H1 (cell line): ENCODE measurements around the gene CTTNBP2. TPM values are rescaled to one million over a fixed set of nuclear protein-coding genes. Genes with fewer than 3 reads are reported as not detected.

Experiments
- CTCF ChIA-PET: fragments of 300-600 bp; sonication (Branson Sonifier 250); formaldehyde crosslinking; loops from one replicate; lab custom pipeline; 2021; ENCODE audit not compliant: partially characterized antibody; lab: Charles Lee
- POLR2A ChIA-PET: fragments of 300-600 bp; sonication (Branson Sonifier 250); formaldehyde crosslinking; loops from one replicate; lab custom pipeline; 2021; ENCODE audit warnings: inconsistent platforms; ENCODE audit not compliant: partially characterized antibody; lab: Charles Lee
- DNase-seq, 2 experiments: peaks; one replicate each; pipeline versions ENCODE4 v3.0.0 to v3.0.0-alpha.2; 2010 to 2022; ENCODE audit warnings: low spot score in 2 of 2, low read depth in 1 of 2, mixed read lengths in 1 of 2
- FAIRE-seq: peaks from 2 replicates; lab custom pipeline; 2011; peaks lifted over from hg19 to GRCh38; lab: Jason Lieb, UNC
- H2AFZ ChIP-seq: 2 replicates; pipeline ENCODE4 v1.8.1; 2012; ENCODE audit warnings: low read length, inconsistent platforms
- H2AK5ac ChIP-seq: 2 replicates; pipeline ENCODE4 v1.6.1; 2013; ENCODE audit warnings: low read depth, low read length
- H2BK120ac ChIP-seq: replicated peaks from 2 replicates; pipeline ENCODE3; 2013; ENCODE audit warnings: low read depth, low read length, inconsistent platforms
- H2BK12ac ChIP-seq: 2 replicates; pipeline ENCODE4 v1.6.1; 2013; ENCODE audit warnings: low read depth, low read length
- H2BK15ac ChIP-seq: 2 replicates; pipeline ENCODE4 v1.6.1; 2013; ENCODE audit warnings: low read length
- H2BK20ac ChIP-seq: 2 replicates; pipeline ENCODE4 v1.6.1; 2013; ENCODE audit warnings: low read length
- H2BK5ac ChIP-seq: 2 replicates; pipeline ENCODE4 v1.6.1; 2013; ENCODE audit warnings: low read depth, low read length
- H3K14ac ChIP-seq: 2 replicates; pipeline ENCODE4 v1.6.1; 2013; ENCODE audit warnings: inconsistent platforms; ENCODE audit not compliant: insufficient read length
- H3K18ac ChIP-seq: 2 replicates; pipeline ENCODE4 v1.6.1; 2013; ENCODE audit warnings: low read length; ENCODE audit errors: extremely low read depth
- H3K23ac ChIP-seq: 2 replicates; pipeline ENCODE4 v1.6.1; 2013; ENCODE audit warnings: inconsistent platforms; ENCODE audit not compliant: insufficient read length
- H3K23me2 ChIP-seq: 2 replicates; pipeline ENCODE4 v1.6.1; 2013; ENCODE audit warnings: low read depth, low read length
- H3K27ac ChIP-seq: 2 replicates; pipeline ENCODE4 v1.6.1; 2011; ENCODE audit warnings: low read depth, low read length, inconsistent platforms
- H3K27me3 ChIP-seq, 4 experiments: replicated peaks in 1 of 4; 1 replicate in 1 of 4; 2 replicates in 3 of 4; pipeline versions ENCODE4 v1.6.1 to v1.8.1; 2011 to 2013; ENCODE audit warnings: low read length in 3 of 4, mild to moderate bottlenecking in 3 of 4, inconsistent platforms in 2 of 4, mixed read lengths in 2 of 4, moderate library complexity in 1 of 4; ENCODE audit not compliant: control insufficient read depth in 3 of 4, insufficient read depth in 3 of 4; ENCODE audit errors: extremely low read depth in 1 of 4
- H3K36me3 ChIP-seq, 4 experiments: 2 replicates each; pipeline versions ENCODE4 v1.6.1 to v1.8.1; 2011 to 2013; ENCODE audit warnings: mild to moderate bottlenecking in 4 of 4, low read length in 3 of 4, moderate library complexity in 2 of 4, control low read depth in 1 of 4, inconsistent platforms in 1 of 4; ENCODE audit not compliant: insufficient read depth in 4 of 4, control insufficient read depth in 2 of 4
- H3K4ac ChIP-seq: replicated peaks from 2 replicates; pipeline ENCODE3; 2013; ENCODE audit warnings: low read length, low read depth, mixed read lengths, inconsistent platforms; ENCODE audit not compliant: insufficient read length
- H3K4me1 ChIP-seq, 4 experiments: replicated peaks in 1 of 4; 1 replicate in 1 of 4; 2 replicates in 3 of 4; pipeline versions ENCODE4 v1.6.1 to v1.8.1; 2011 to 2013; ENCODE audit warnings: low read length in 3 of 4, inconsistent platforms in 2 of 4, mixed read lengths in 1 of 4; ENCODE audit not compliant: insufficient read depth in 4 of 4, control insufficient read depth in 3 of 4
- H3K4me2 ChIP-seq, 2 experiments: 2 replicates each; pipeline versions ENCODE4 v1.6.1 to v1.8.1; 2011 to 2013; ENCODE audit warnings: low read depth in 2 of 2, low read length in 2 of 2, control low read depth in 1 of 2, inconsistent platforms in 1 of 2, mild to moderate bottlenecking in 1 of 2; ENCODE audit not compliant: insufficient read depth in 1 of 2
- H3K4me3 ChIP-seq, 4 experiments: fragments of 200-600, 300-600 bp in 1 of 4; sonication (generic), shearing (Covaris generic), sonication (Bioruptor Twin) in 1 of 4; 2 replicates each; pipeline versions ENCODE4 v1.5.1 to v1.8.1; 2011 to 2016; ENCODE audit warnings: low read length in 4 of 4, low read depth in 3 of 4, control low read depth in 2 of 4, inconsistent platforms in 2 of 4, mild to moderate bottlenecking in 2 of 4, mixed read lengths in 1 of 4, moderate library complexity in 1 of 4; ENCODE audit not compliant: insufficient read depth in 2 of 4; ENCODE audit errors: extremely low read depth in 1 of 4
- H3K56ac ChIP-seq: replicated peaks from 2 replicates; pipeline ENCODE3; 2013; ENCODE audit warnings: low read depth, mild to moderate bottlenecking, mixed read lengths, low read length, inconsistent platforms; ENCODE audit not compliant: insufficient read length
- H3K79me1 ChIP-seq: 2 replicates; pipeline ENCODE4 v1.6.1; 2013; ENCODE audit warnings: low read depth, low read length, control low read depth
- H3K79me2 ChIP-seq, 2 experiments: 2 replicates each; pipeline versions ENCODE4 v1.6.1 to v1.8.1; 2012 to 2013; ENCODE audit warnings: low read length in 2 of 2, mild to moderate bottlenecking in 2 of 2, inconsistent platforms in 1 of 2; ENCODE audit not compliant: insufficient read depth in 2 of 2, control insufficient read depth in 1 of 2
- H3K9ac ChIP-seq, 4 experiments: replicated peaks in 1 of 4; 1 replicate in 1 of 4; 2 replicates in 3 of 4; pipeline versions ENCODE4 v1.6.1 to v1.8.1; 2011 to 2013; ENCODE audit warnings: low read depth in 3 of 4, low read length in 3 of 4, control low read depth in 2 of 4, mild to moderate bottlenecking in 2 of 4, moderate library complexity in 2 of 4, inconsistent platforms in 1 of 4; ENCODE audit errors: extremely low read depth in 1 of 4
- H3K9me3 ChIP-seq, 2 experiments: 2 replicates each; pipeline versions ENCODE4 v1.6.1 to v1.8.1; 2012 to 2013; ENCODE audit warnings: mild to moderate bottlenecking in 2 of 2, moderate library complexity in 2 of 2, control low read depth in 1 of 2, inconsistent platforms in 1 of 2, low read depth in 1 of 2, low read length in 1 of 2, mixed read lengths in 1 of 2; ENCODE audit not compliant: insufficient read depth in 2 of 2
- H4K20me1 ChIP-seq, 2 experiments: replicated peaks in 1 of 2; 2 replicates each; pipeline versions ENCODE3 to v1.8.1; 2011 to 2013; ENCODE audit warnings: inconsistent platforms in 2 of 2, low read length in 2 of 2, mild to moderate bottlenecking in 1 of 2; ENCODE audit not compliant: insufficient read depth in 2 of 2, control insufficient read depth in 1 of 2
- H4K5ac ChIP-seq: 2 replicates; pipeline ENCODE4 v1.6.1; 2013; ENCODE audit warnings: low read length, low read depth, mixed read lengths, inconsistent platforms; ENCODE audit not compliant: insufficient read length
- H4K8ac ChIP-seq: 2 replicates; pipeline ENCODE4 v1.8.0; 2013; ENCODE audit warnings: mild to moderate bottlenecking, moderate library complexity, low read length, inconsistent platforms; ENCODE audit not compliant: insufficient read depth; ENCODE audit errors: extremely low read depth
- H4K91ac ChIP-seq: replicated peaks from 2 replicates; pipeline ENCODE3; 2013; ENCODE audit warnings: low read length, mixed read lengths, inconsistent platforms; ENCODE audit not compliant: insufficient read length
- BCL11A ChIP-seq, 2 experiments: IDR thresholded peaks; one replicate each; pipeline ENCODE4 v1.6.1; 2011; ENCODE audit warnings: low read depth in 2 of 2, low read length in 2 of 2, mild to moderate bottlenecking in 2 of 2
- SP1 ChIP-seq: IDR thresholded peaks from 2 replicates; pipeline ENCODE4 v1.6.1; 2011; ENCODE audit warnings: low read depth, low read length
- WGBS, 2 experiments: shearing (Covaris generic) in 1 of 2; methylation state at CpG; one replicate each; pipeline versions ENCODE4 v1.1.6 to v1.1.7; 2013 to 2015; ENCODE audit warnings: low lambda C conversion rate in 2 of 2, mixed read lengths in 2 of 2, inconsistent platforms in 1 of 2, low coverage in 1 of 2, missing lambda C conversion rate in 1 of 2; ENCODE audit not compliant: insufficient replicate concordance in 2 of 2, insufficient coverage in 1 of 2, insufficient read length in 1 of 2; ENCODE audit errors: extremely low coverage in 1 of 2, missing lambda C conversion rate in 1 of 2; 5-methylcytosine and 5-hydroxymethylcytosine counted together
- polyA plus RNA-seq, 7 experiments: library from polyadenylated mRNA; depleted of rRNA in 3 of 7; stranded (reverse) in 5 of 7; unstranded in 2 of 7; fragments of >200 nt in 5 of 7; fragments of 200-250 nt in 2 of 7; gene quantifications; 1 replicate in 5 of 7; 2 replicates in 1 of 7; 4 replicates in 1 of 7; pipeline versions ENCODE4 v1.2.1 to v1.2.3, GENCODE V29; 2011 to 2013; ENCODE audit warnings: missing spikeins in 2 of 7, mixed read lengths in 2 of 7
- total RNA-seq: library from RNA; stranded (reverse); fragmentation: NEBNext Ultra II Directional; extraction: Animal tissue kit (Norgen Biotek cat#: 25700); gene quantifications from 2 replicates; pipeline ENCODE4 v1.2.1, GENCODE V29; 2021

Gene CTTNBP2
- total and polyA plus RNA-seq, 2 of the 8 experiments (the other 6 are each of a cell fraction or from before 2014, with no cell fraction given): 15.3 to 35.1 TPM

DNA sequence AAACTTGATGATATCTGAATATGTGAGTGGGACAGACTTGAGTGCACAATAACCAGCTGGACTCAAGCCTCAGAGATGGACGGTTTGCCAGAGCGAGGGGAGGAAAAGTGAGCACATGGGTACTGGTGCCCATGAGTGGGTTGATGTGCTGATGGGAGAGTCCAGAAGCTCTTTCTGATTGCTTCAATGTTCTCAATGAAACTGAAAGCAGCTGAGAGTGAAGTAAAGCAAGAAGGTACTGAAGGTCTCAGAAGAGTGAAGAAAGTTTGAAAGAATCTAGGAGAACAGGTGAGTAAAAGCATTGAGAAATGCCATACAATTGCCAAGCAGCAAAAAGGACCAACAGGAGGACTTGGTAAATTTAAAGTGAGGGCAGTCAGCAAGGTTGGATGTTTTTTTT lies 28.6 kb downstream of the CTTNBP2 start:
- Histone ChIP-seq H3K27ac (no peak overlapping the region), H3K4me3 (no peak overlapping the region), H4K20me1 (no peaks in the 10 kb centered on the region), H3K23me2 (no peaks in the 10 kb centered on the region), H4K8ac (no peak overlapping the region), H2BK12ac (no peak overlapping the region), H3K4ac (no peak overlapping the region), H3K23ac (no peak overlapping the region), H3K27me3 (no peaks in the 10 kb centered on the region), H3K4me2 (no peak overlapping the region), H3K9me3 (no peaks in the 10 kb centered on the region), H3K14ac (no peak overlapping the region), H2BK5ac (no peak overlapping the region), H2BK15ac (no peak overlapping the region), H3K56ac (no peak overlapping the region), H2BK120ac (no peak overlapping the region), H3K36me3 (peaks cover 0 to 15% (median 9%) of the 10 kb centered on the region in 4 experiments; a peak in 5 of 8 replicates), H4K91ac (no peak overlapping the region), H3K79me2 (peaks cover 0 to 53% of the 10 kb centered on the region in 2 experiments; a peak in 2 of 4 replicates), H4K5ac (no peak overlapping the region), H2BK20ac (no peak overlapping the region), H2AK5ac (no peak overlapping the region), H3K9ac (no peak overlapping the region), H2AFZ (no peak overlapping the region), H3K4me1 (peaks cover 0 to 5% (median 0%) of the 10 kb centered on the region in 4 experiments; a peak in 1 of 7 replicates), H3K79me1 (peaks cover 4% of the 10 kb centered on the region; the same call in 1 of the 2 replicates), H3K18ac (no peak overlapping the region)
- 93% methylated on average over 2 of the region's 2 CpGs; no CpG with 5 or more reads in 1 of the 2 experiments for WGBS, 2 experiments
- no peak for TF ChIP-seq SP1
- no peak for TF ChIP-seq BCL11A (IDR thresholded peaks at IDR 0.05; ENCODE audit: low read depth in 2 of 2, low read length in 2 of 2)
- ChIA-PET CTCF (interaction anchor here (1.9 kb wide), 1 partner anchor 9 kb away, joined by 7 read pairs; no protein-coding TSS in a partner anchor), POLR2A (no interaction called here)
- no peak for FAIRE-seq
- no peak for DNase-seq
